GM18951 (cell line): ENCODE data around the gene SEC63.

Source experiments
- POLR2A ChIP-seq: IDR thresholded peaks from 4 replicates; pipeline ENCODE4 v1.6.1; 2011; ENCODE audit warnings: mild to moderate bottlenecking; ENCODE audit not compliant: insufficient read length, insufficient read depth; ENCODE audit errors: extremely low read depth
- in situ Hi-C: fragments of 300-500 bp; cut with MboI; formaldehyde crosslinking; loops from one replicate; pipeline ENCODE4 v1.12.0; 2022; ENCODE audit warnings: low sequenced_read_pairs, mixed read lengths, inconsistent platforms; ENCODE audit not compliant: unreplicated experiment

Gene SEC63

GRCh38 chr6:107833136-107833535 is 124.9 kb downstream of the SEC63 start:
- no peak for TF ChIP-seq POLR2A
- in situ Hi-C loops: no loop called here

- in situ Hi-C loops: no loop called here
- no peak for TF ChIP-seq POLR2A
These were observed 125.6 kb downstream of the SEC63 start for GRCh38 chr6:107832151-107833056.

- in situ Hi-C loops: no loop called here
- TF ChIP-seq POLR2A: no peak
These were observed 127.9 kb downstream of the SEC63 start for GRCh38 chr6:107830060-107830459.

- no peak for TF ChIP-seq POLR2A
- in situ Hi-C loops: no loop called here
These were observed 130.5 kb downstream of the SEC63 start for GRCh38 chr6:107827541-107827940.

GRCh38 chr6:107823047-107823557 is 134.9 kb downstream of the SEC63 start:
- TF ChIP-seq POLR2A: no peak
- in situ Hi-C loops: no loop called here

GRCh38 chr6:107822176-107823046 is 135.6 kb downstream of the SEC63 start:
- TF ChIP-seq POLR2A: no peak
- in situ Hi-C loops: no loop called here

GRCh38 chr6:107821591-107821990 is 136.4 kb downstream of the SEC63 start:
- in situ Hi-C loops: no loop called here
- no peak for TF ChIP-seq POLR2A

- in situ Hi-C loops: no loop called here
- no peak for TF ChIP-seq POLR2A
These were observed 137.4 kb downstream of the SEC63 start for GRCh38 chr6:107820338-107821261.

GRCh38 chr6:107819964-107820337 is 138.1 kb downstream of the SEC63 start:
- in situ Hi-C loops: no loop called here
- TF ChIP-seq POLR2A: no peak

- TF ChIP-seq POLR2A: no peak
- in situ Hi-C loops: no loop called here
These were observed 138.8 kb downstream of the SEC63 start for GRCh38 chr6:107819217-107819616.

GRCh38 chr6:107818272-107818671 is 139.7 kb downstream of the SEC63 start:
- no peak for TF ChIP-seq POLR2A
- in situ Hi-C loops: no loop called here

- in situ Hi-C loops: no loop called here
- no peak for TF ChIP-seq POLR2A
These were observed 140.2 kb downstream of the SEC63 start for GRCh38 chr6:107817784-107818183.
